CD14-positive monocyte (primary cell): ENCODE results near the gene CNOT6. TPM values are rescaled to one million over a fixed set of nuclear protein-coding genes. Genes with fewer than 3 reads are reported as not detected.

ENCODE experiments used
- DNase-seq, 3 donors: peaks; one replicate each; pipeline ENCODE4 v3.0.0-alpha.2; 2011 to 2022
- H2AFZ ChIP-seq: 2 replicates; pipeline ENCODE4 v1.6.0; 2012; ENCODE audit warnings: mild to moderate bottlenecking, low read depth, low read length, inconsistent platforms; ENCODE audit not compliant: insufficient read depth, poor library complexity, severe bottlenecking
- H3K27ac ChIP-seq, 2 donors: 1 replicate in 1 of 2; 2 replicates in 1 of 2; pipeline ENCODE4 v1.5.1; 2012 to 2013; ENCODE audit warnings: low read length in 2 of 2, control low read depth in 1 of 2, inconsistent platforms in 1 of 2, low read depth in 1 of 2, mild to moderate bottlenecking in 1 of 2
- H3K27me3 ChIP-seq, 2 donors: one replicate each; pipeline versions ENCODE4 v1.6.0 to v1.6.1; 2011 to 2013; ENCODE audit warnings: low read length in 2 of 2; ENCODE audit not compliant: control insufficient read depth in 2 of 2, insufficient read depth in 2 of 2
- H3K36me3 ChIP-seq, 2 donors: replicated peaks in 1 of 2; 1 replicate in 1 of 2; 2 replicates in 1 of 2; pipeline versions ENCODE4 v1.5.1 to v1.6.1; 2012 to 2013; ENCODE audit warnings: low read length in 2 of 2, control low read depth in 1 of 2, inconsistent platforms in 1 of 2, mild to moderate bottlenecking in 1 of 2; ENCODE audit not compliant: insufficient read depth in 2 of 2, control insufficient read depth in 1 of 2
- H3K4me1 ChIP-seq, 2 donors: 1 replicate in 1 of 2; 2 replicates in 1 of 2; pipeline versions ENCODE4 v1.5.1 to v1.6.1; 2012 to 2013; ENCODE audit warnings: low read length in 2 of 2, control low read depth in 1 of 2, inconsistent platforms in 1 of 2, mild to moderate bottlenecking in 1 of 2, moderate library complexity in 1 of 2; ENCODE audit not compliant: insufficient read depth in 2 of 2, control insufficient read depth in 1 of 2
- H3K4me2 ChIP-seq: replicated peaks from 2 replicates; pipeline ENCODE3; 2012; ENCODE audit warnings: low read length, moderate library complexity, mild to moderate bottlenecking; ENCODE audit not compliant: poor library complexity, severe bottlenecking; ENCODE audit errors: extremely low read depth
- H3K4me3 ChIP-seq, 3 experiments: fragments of 200-600 bp in 1 of 3; sonication (generic) in 1 of 3; replicated peaks in 1 of 3; 1 replicate in 2 of 3; 2 replicates in 1 of 3; pipeline ENCODE4 v1.5.1; 2011 to 2013; ENCODE audit warnings: low read length in 3 of 3, mild to moderate bottlenecking in 3 of 3, control low read depth in 2 of 3, low read depth in 2 of 3, inconsistent platforms in 1 of 3, moderate library complexity in 1 of 3
- H3K79me2 ChIP-seq: 2 replicates; pipeline ENCODE4 v1.6.0; 2012; ENCODE audit warnings: mild to moderate bottlenecking, control low read depth, inconsistent platforms, low read length, moderate library complexity; ENCODE audit not compliant: insufficient read depth
- H3K9ac ChIP-seq: 2 replicates; pipeline ENCODE4 v1.6.0; 2017; ENCODE audit warnings: low read length, mild to moderate bottlenecking; ENCODE audit not compliant: insufficient read depth, poor library complexity, severe bottlenecking
- H3K9me3 ChIP-seq, 2 donors: replicated peaks in 1 of 2; 1 replicate in 1 of 2; 2 replicates in 1 of 2; pipeline versions ENCODE4 v1.5.1 to v1.6.1; 2012 to 2013; ENCODE audit warnings: low read length in 2 of 2, control low read depth in 1 of 2; ENCODE audit not compliant: control insufficient read depth in 1 of 2, insufficient read depth in 1 of 2
- H4K20me1 ChIP-seq: 2 replicates; pipeline ENCODE4 v1.6.0; 2012; ENCODE audit warnings: mild to moderate bottlenecking, low read length, control low read depth, moderate library complexity; ENCODE audit not compliant: insufficient read depth
- H3K27ac Mint-ChIP-seq, 7 donors: one replicate each; pipeline ENCODE4 v1.8.0; 2020; ENCODE audit warnings: mild to moderate bottlenecking in 7 of 7, mixed read lengths in 7 of 7, moderate library complexity in 6 of 7, inconsistent platforms in 2 of 7
- H3K27me3 Mint-ChIP-seq, 3 donors: one replicate each; pipeline ENCODE4 v1.8.0; 2021 to 2022; ENCODE audit warnings: low read depth in 3 of 3, mild to moderate bottlenecking in 3 of 3, mixed read lengths in 3 of 3, moderate library complexity in 3 of 3, inconsistent platforms in 1 of 3
- H3K36me3 Mint-ChIP-seq, 2 donors: one replicate each; pipeline ENCODE4 v1.8.0; 2020; ENCODE audit warnings: mixed read lengths in 2 of 2, inconsistent platforms in 1 of 2, mild to moderate bottlenecking in 1 of 2
- H3K4me1 Mint-ChIP-seq: one replicate; pipeline ENCODE4 v1.8.0; 2020; ENCODE audit warnings: mild to moderate bottlenecking, mixed read lengths
- H3K4me3 Mint-ChIP-seq, 2 donors: one replicate each; pipeline ENCODE4 v1.8.0; 2020; ENCODE audit warnings: mild to moderate bottlenecking in 2 of 2, mixed read lengths in 2 of 2, moderate library complexity in 1 of 2
- H3K9me3 Mint-ChIP-seq, 7 donors: one replicate each; pipeline ENCODE4 v1.8.0; 2020 to 2022; ENCODE audit warnings: mixed read lengths in 7 of 7, mild to moderate bottlenecking in 6 of 7, moderate library complexity in 6 of 7, inconsistent platforms in 2 of 7
- CTCF ChIP-seq: fragments of 200-600 bp; IDR thresholded peaks from one replicate; pipeline ENCODE4 v1.8.0; 2022; ENCODE audit warnings: antibody characterized with exemption, mild to moderate bottlenecking
- WGBS: methylation state at CpG from one replicate; pipeline ENCODE4 v1.1.5; 2013; ENCODE audit warnings: missing lambda C conversion rate; ENCODE audit not compliant: insufficient coverage; 5-methylcytosine and 5-hydroxymethylcytosine counted together
- intact Hi-C, 2 donors: fragments of 100-400 bp; cut with micrococcal nuclease; formaldehyde crosslinking; loops; one replicate each; pipeline versions ENCODE4 v1.15.0 to v1.15.1; 2023
- polyA minus RNA-seq: library from RNA; depleted of rRNA, polyadenylated mRNA; stranded (reverse); fragments of >200 nt; gene quantifications from 2 replicates; pipeline ENCODE4 v1.2.3, GENCODE V29; 2012
- polyA plus RNA-seq, 3 donors: library from polyadenylated mRNA; depleted of rRNA in 1 of 3; unstranded in 2 of 3; stranded (reverse) in 1 of 3; fragments of 300-500 nt in 2 of 3; fragments of >200 nt in 1 of 3; fragmentation: Illumina TruSeq in 2 of 3; gene quantifications; 1 replicate in 2 of 3; 2 replicates in 1 of 3; pipeline ENCODE4 v1.2.3, GENCODE V29; 2012 to 2021
- total RNA-seq, 12 experiments: library from RNA in 1 of 12; stranded (reverse) in 1 of 12; fragments of 120-200 nt in 1 of 12; gene quantifications; one replicate each; pipeline ENCODE4 v1.2.4 and lab custom pipeline; 2013 to 2026; ENCODE audit warnings: mixed read lengths in 6 of 12, inconsistent platforms in 1 of 12

Gene CNOT6
- 8.5 TPM for total RNA-seq (2013)
- polyA plus RNA-seq (1 to 10 TPM; 4.8 to 9.5 (median 7.7) TPM), polyA minus RNA-seq (4.6 and 5.8 TPM in 2 replicates), total RNA-seq (lab: John Stamatoyannopoulos, UW) (24.4 to 78.7 (median 37.5) reads per million in 11 experiments)

GRCh38 chr5:180494060-180494509 lies at the start of gene CNOT6:
Gene CNOT6 (plus strand): TSS chr5:180494379. CDS start chr5:180529277, 34,898 bp downstream.
- peaks cover 46% of the 10 kb centered on the region for H3K79me2 ChIP-seq
- H3K4me2 ChIP-seq = peak within 1 kb of the TSS; percentile 90
- Mint-ChIP-seq H3K27me3 (peaks cover 0 to 2% (median 0%) of the 10 kb centered on the region in 3 donors), H3K36me3 (peaks cover 3 to 15% of the 10 kb centered on the region in 2 donors), H3K4me1 (peaks cover 27% of the 10 kb centered on the region), H3K4me3 (peak within 1 kb of the TSS; percentile 95 to 97), H3K27ac (peak within 1 kb of the TSS; percentile 78 to 94 (median 91)), H3K9me3 (peaks cover 0 to 2% (median 0%) of the 10 kb centered on the region in 7 donors)
- intact Hi-C loops = loop anchor here (10.0 kb wide), 2 partner anchors 199 to 751 kb away; partner anchors contain the start of genes MAPK9 (in 2 of the 2) and RACK1 (in 1 of the 2)
- peaks cover 0 to 17% of the 10 kb centered on the region in 2 donors for H3K36me3 ChIP-seq
- H3K9me3 ChIP-seq = no peaks in the 10 kb centered on the region
- H3K4me3 ChIP-seq = peak within 1 kb of the TSS; percentile 59 to 89 (median 83)
- H4K20me1 ChIP-seq = peaks cover 38% of the 10 kb centered on the region
- peak within 1 kb of the TSS; percentile 86 for H2AFZ ChIP-seq
- WGBS = 0% methylated on average over 56 of the region's 56 CpGs
- peak; percentile 89 to 95 (median 95) for DNase-seq
- no peaks in the 10 kb centered on the region for H3K27me3 ChIP-seq
- peak within 1 kb of the TSS; percentile 66 to 84 for H3K27ac ChIP-seq
- peaks cover 18 to 20% of the 10 kb centered on the region in 2 donors for H3K4me1 ChIP-seq
- H3K9ac ChIP-seq = peak within 1 kb of the TSS; percentile 94
- TF ChIP-seq CTCF = no peak

GRCh38 chr5:180454752-180455151 lies 39.4 kb upstream of the CNOT6 start:
- intact Hi-C loops = no loop called here
- no CpG with 5 or more reads among the region's 2 CpGs for WGBS
- H3K27ac Mint-ChIP-seq = no peak overlapping the region

More at GRCh38 chr5:180454752-180455151, 39.4 kb upstream of the CNOT6 start:
- H3K27me3 Mint-ChIP-seq = peaks cover 5 to 11% (median 7%) of the 10 kb centered on the region in 3 donors
- Histone ChIP-seq H3K36me3 (no peaks in the 10 kb centered on the region), H3K4me2 (no peak overlapping the region), H2AFZ (no peak overlapping the region), H3K27me3 (no peaks in the 10 kb centered on the region), H3K27ac (no peak overlapping the region), H3K9ac (no peak overlapping the region), H3K4me3 (no peak overlapping the region), H3K4me1 (no peaks in the 10 kb centered on the region), H3K9me3 (peaks cover 0 to 4% of the 10 kb centered on the region in 2 donors), H3K79me2 (no peaks in the 10 kb centered on the region), H4K20me1 (no peaks in the 10 kb centered on the region)
- no peak for DNase-seq
- H3K36me3 Mint-ChIP-seq = no peaks in the 10 kb centered on the region
- H3K4me1 Mint-ChIP-seq = no peaks in the 10 kb centered on the region
- peaks cover 8 to 20% (median 13%) of the 10 kb centered on the region in 7 donors for H3K9me3 Mint-ChIP-seq
- TF ChIP-seq CTCF = no peak
- no peak overlapping the region for H3K4me3 Mint-ChIP-seq
